HG03354 (cell line): ENCODE measurements around the gene MYO16.
A peak's percentile ranks its signal among the peaks of the same experiment; 100 is the strongest.
"Not testable (repeated sequence)": the region's sequence is repeated elsewhere in the genome, so short reads cannot be mapped to it uniquely, and the experiment has no call there.

ENCODE experiments used
- ATAC-seq: cut with Tn5 transposase; IDR thresholded peaks from one replicate; pipeline ENCODE4 v1.9.1; 2021; ENCODE audit warnings: mild to moderate bottlenecking; ENCODE audit not compliant: unreplicated experiment, poor library complexity, severe bottlenecking

Gene MYO16

GRCh38 chr13:108960006-108960405 is 330.6 kb downstream of the MYO16 start:
- no peak for ATAC-seq

- peak; percentile 94 for ATAC-seq
Observed at GRCh38 chr13:108961542-108962125, 332.2 kb downstream of the MYO16 start.

- no peak for ATAC-seq
Observed at GRCh38 chr13:108962654-108963053, 333.2 kb downstream of the MYO16 start.

GRCh38 chr13:108963276-108963810 is 333.9 kb downstream of the MYO16 start:
- ATAC-seq = no peak

GRCh38 chr13:108963846-108964600 is 334.6 kb downstream of the MYO16 start:
- no peak for ATAC-seq

GRCh38 chr13:108964606-108965005 is 335.2 kb downstream of the MYO16 start:
- no peak for ATAC-seq

GRCh38 chr13:108967371-108967770 is 338.0 kb downstream of the MYO16 start:
- ATAC-seq = no peak

- no peak for ATAC-seq
Observed at GRCh38 chr13:108968566-108968965, 339.2 kb downstream of the MYO16 start.

- ATAC-seq = no peak
Observed at GRCh38 chr13:108974686-108975085, 345.3 kb downstream of the MYO16 start.

GRCh38 chr13:108980237-108980636 is 350.8 kb downstream of the MYO16 start:
- no peak for ATAC-seq

GRCh38 chr13:108981407-108981806 is 352.0 kb downstream of the MYO16 start:
- no peak for ATAC-seq

- ATAC-seq = no peak
Observed at GRCh38 chr13:108983273-108983672, 353.9 kb downstream of the MYO16 start.

- no peak for ATAC-seq
Observed at GRCh38 chr13:108984251-108984920, 355.0 kb downstream of the MYO16 start.

- no peak for ATAC-seq
Observed at GRCh38 chr13:108985166-108985565, 355.8 kb downstream of the MYO16 start.

GRCh38 chr13:108987517-108987916 is 358.1 kb downstream of the MYO16 start:
- ATAC-seq = no peak

- ATAC-seq = no peak
Observed at GRCh38 chr13:108987944-108988343, 358.5 kb downstream of the MYO16 start.

GRCh38 chr13:108991416-108991815 is 362.0 kb downstream of the MYO16 start:
- ATAC-seq = not testable (repeated sequence)

- no peak for ATAC-seq
Observed at GRCh38 chr13:108993346-108993745, 363.9 kb downstream of the MYO16 start.

GRCh38 chr13:108996430-108996829 is 367.0 kb downstream of the MYO16 start:
- ATAC-seq = no peak

GRCh38 chr13:109000207-109000606 is 370.8 kb downstream of the MYO16 start:
- ATAC-seq = no peak

GRCh38 chr13:109002934-109003333 is 373.5 kb downstream of the MYO16 start:
- no peak for ATAC-seq
